Astrocyte of the spinal cord (primary cell): ENCODE results near the gene CAMTA1.

Experiments
- DNase-seq: peaks from one replicate; pipeline ENCODE4 v3.0.0; 2011; ENCODE audit warnings: low read depth, low spot score
- H3K4me3 ChIP-seq: 2 replicates; pipeline ENCODE4 v1.5.1; 2011; ENCODE audit warnings: low read depth, mild to moderate bottlenecking, low read length, moderate library complexity
- CTCF ChIP-seq: IDR thresholded peaks from 2 replicates; pipeline ENCODE4 v1.5.1; 2012; ENCODE audit warnings: low read depth, mild to moderate bottlenecking, low read length, inconsistent platforms
- in situ Hi-C: cut with HindIII; loops from 2 replicates; pipeline ENCODE4 v1.10.0; 2017; ENCODE audit warnings: low sequenced_read_pairs

Gene CAMTA1

DNA sequence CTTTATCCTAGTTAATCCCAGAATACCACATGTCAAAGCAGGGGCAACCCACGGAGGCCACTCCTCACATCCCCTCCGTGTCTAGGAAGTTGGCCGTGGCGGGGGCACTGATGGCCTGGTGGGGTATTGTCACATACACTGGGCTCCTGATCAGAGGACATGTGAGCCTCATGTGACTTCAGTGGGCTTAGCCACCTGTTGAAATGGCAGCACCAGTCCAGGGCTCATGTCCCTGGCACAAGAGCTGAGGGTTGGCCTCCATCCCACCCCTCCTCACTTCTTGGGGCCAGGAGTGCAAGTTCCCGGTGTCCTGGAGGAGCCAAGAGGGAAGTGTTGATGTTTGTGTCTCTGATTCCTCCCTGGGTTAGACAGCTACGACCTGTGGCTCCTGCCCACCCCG, 313.4 kb downstream of the CAMTA1 start:
- H3K4me3 ChIP-seq = no peak overlapping the region
- DNase-seq = no peak
- in situ Hi-C loops = no loop called here
- TF ChIP-seq CTCF = no peak

GRCh38 chr1:7100479-7100878, 315.2 kb downstream of the CAMTA1 start:
- no peak for TF ChIP-seq CTCF
- in situ Hi-C loops = no loop called here
- DNase-seq = no peak
- H3K4me3 ChIP-seq = no peak overlapping the region

GRCh38 chr1:7101187-7101586, 315.9 kb downstream of the CAMTA1 start:
- DNase-seq = no peak
- H3K4me3 ChIP-seq = no peak overlapping the region
- no peak for TF ChIP-seq CTCF
- in situ Hi-C loops = no loop called here

GRCh38 chr1:7103361-7103782, 318.1 kb downstream of the CAMTA1 start:
- in situ Hi-C loops = no loop called here
- DNase-seq = no peak
- no peak overlapping the region for H3K4me3 ChIP-seq

GRCh38 chr1:7103874-7104273, 318.6 kb downstream of the CAMTA1 start:
- no peak overlapping the region for H3K4me3 ChIP-seq
- DNase-seq = no peak
- in situ Hi-C loops = no loop called here
- TF ChIP-seq CTCF = no peak

More at GRCh38 chr1:7103361-7103782, 318.1 kb downstream of the CAMTA1 start:
- TF ChIP-seq CTCF = no peak

DNA sequence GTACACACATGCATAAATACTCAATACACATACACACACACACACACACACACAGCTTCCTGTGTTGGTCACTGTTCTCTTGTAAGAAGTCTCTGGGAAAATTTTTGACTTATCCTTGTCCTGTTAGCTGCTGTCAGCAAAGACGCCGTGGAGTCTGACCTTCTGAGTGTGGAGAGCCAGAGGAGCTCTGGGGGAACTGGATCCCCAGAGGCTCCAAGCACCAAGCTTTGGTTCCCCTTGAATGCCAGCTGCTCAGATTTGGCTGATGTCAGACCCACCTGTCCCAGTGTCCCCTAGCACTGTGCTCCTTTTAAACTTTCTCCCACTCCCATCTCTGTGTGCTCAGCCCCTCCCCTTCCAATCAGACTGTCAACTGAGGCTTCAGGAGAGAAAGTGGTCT, 319.1 kb downstream of the CAMTA1 start:
- H3K4me3 ChIP-seq = no peak overlapping the region
- no peak for DNase-seq
- TF ChIP-seq CTCF = no peak
- in situ Hi-C loops = no loop called here

- TF ChIP-seq CTCF = no peak
- no peak for DNase-seq
- in situ Hi-C loops = no loop called here
- no peak overlapping the region for H3K4me3 ChIP-seq
These were observed 320.0 kb downstream of the CAMTA1 start for GRCh38 chr1:7105269-7105668.
